C4-2B (cell line): ENCODE results near the gene ACADSB.

ENCODE experiments used
- H3K27ac ChIP-seq: fragments of 450-650 bp; 2 replicates; pipeline ENCODE4 v1.5.1; 2017
- ZFX ChIP-seq: fragments of 450-650 bp; IDR thresholded peaks from 2 replicates; pipeline ENCODE4 v1.6.1; 2017
- TF ChIP-seq, protein P1 (sequence below): fragments of 450-650 bp; conservative IDR thresholded peaks from 2 replicates; pipeline ENCODE4 v1.5.1; 2017; ENCODE audit warnings: mild to moderate bottlenecking

ACADSB gene

DNA sequence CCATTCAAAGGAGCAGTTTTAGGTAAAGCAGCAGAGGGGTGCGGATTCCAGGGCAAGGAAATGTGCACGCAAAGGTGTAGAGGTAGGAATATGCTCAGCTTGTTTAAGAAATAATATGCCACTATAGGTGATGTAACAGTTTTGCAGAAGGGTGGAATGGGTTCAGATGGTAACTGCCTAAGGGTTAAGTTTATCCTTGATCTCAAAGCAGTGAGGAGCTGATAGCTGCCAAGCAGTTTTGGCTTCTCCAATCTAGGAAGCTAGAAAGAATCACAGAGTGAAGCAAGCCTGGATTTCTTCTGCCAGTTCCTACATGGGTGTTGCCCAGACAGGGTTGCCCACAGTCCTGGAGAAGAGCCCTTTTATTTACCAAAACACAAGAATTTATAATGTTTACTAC, 6.0 kb downstream of the ACADSB start:
- H3K27ac ChIP-seq = no peak overlapping the region; the same call in 1 of the 2 replicates
- no peak for TF ChIP-seq ZFX
- TF ChIP-seq, protein P1, sequence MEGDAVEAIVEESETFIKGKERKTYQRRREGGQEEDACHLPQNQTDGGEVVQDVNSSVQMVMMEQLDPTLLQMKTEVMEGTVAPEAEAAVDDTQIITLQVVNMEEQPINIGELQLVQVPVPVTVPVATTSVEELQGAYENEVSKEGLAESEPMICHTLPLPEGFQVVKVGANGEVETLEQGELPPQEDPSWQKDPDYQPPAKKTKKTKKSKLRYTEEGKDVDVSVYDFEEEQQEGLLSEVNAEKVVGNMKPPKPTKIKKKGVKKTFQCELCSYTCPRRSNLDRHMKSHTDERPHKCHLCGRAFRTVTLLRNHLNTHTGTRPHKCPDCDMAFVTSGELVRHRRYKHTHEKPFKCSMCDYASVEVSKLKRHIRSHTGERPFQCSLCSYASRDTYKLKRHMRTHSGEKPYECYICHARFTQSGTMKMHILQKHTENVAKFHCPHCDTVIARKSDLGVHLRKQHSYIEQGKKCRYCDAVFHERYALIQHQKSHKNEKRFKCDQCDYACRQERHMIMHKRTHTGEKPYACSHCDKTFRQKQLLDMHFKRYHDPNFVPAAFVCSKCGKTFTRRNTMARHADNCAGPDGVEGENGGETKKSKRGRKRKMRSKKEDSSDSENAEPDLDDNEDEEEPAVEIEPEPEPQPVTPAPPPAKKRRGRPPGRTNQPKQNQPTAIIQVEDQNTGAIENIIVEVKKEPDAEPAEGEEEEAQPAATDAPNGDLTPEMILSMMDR = no peak

DNA sequence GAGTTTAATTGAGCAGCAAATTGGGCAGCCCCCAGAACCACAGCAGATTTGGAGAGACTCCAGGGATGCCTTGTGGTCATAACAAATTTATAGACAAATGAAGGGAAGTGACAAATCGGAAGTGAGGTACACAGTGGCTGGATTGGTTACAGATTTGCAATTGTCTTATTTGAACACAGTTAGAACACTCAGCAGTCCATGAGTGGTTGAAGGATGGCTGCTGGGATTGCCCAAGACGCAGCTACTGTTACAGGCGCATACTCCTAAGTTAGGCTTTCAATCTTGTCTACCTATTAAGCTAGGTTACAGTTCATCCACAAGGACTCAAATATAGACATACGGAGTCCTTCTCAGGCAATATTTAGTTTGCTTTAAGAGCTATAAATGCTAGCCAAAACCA, 7.4 kb downstream of the ACADSB start:
- TF ChIP-seq, protein P1 = no peak
- no peak for TF ChIP-seq ZFX
- no peak overlapping the region for H3K27ac ChIP-seq

DNA sequence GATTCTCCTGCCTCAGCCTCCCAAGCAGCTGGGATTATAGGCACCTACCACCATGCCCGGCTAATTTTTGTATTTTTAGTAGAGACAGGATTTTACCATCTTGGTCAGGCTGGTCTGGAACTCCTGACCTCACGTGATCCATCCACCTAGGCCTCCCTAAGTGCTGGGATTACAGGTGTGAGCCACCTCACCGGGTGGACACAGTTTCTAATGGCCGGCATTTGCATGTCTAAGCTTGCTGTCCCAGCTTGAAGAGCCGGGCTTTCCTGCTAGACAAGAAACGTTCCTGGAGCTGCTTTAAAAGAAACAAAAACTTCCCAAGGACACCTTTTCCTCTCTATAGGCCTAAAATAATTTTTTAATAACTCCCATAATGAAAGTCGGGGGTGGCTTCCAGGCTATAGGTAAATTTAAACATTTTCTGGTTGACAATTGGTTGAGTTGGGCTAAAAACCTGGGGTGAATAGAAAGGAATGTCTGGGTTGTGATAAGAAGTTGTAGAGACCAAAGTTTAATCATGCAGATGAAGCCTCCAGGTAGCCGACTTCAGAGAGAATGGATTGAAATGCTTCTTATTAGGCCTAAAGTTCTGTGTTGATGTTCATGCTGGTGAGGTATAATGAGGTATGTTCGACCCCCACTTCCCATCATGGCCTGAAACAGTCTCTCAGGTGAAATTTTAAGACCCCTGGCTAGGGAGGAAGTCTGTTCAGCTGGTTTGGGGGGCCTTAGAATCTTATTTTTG, 8.8 kb downstream of the ACADSB start:
- TF ChIP-seq, protein P1 = no peak
- TF ChIP-seq ZFX = no peak
- no peak overlapping the region for H3K27ac ChIP-seq

DNA sequence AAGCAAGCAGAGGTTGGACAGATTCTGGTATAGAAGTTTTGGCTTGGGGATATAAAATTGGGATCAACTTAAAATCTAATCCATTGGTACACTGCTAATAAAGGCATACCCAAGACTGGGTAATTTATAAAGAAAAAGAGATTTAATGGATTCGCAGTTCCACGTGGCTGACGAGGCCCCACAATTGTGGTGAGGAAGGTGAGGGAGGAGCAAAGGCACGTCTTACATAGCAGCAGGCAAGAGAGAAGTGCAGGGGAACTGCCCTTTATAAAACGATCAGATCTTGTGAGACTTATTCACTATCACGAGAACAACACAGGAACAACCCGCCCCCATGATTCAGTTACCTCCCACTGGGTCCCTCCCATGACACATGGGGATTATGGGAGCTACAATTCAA, 9.7 kb downstream of the ACADSB start:
- peak overlapping the region; percentile 17; the same call in 1 of the 2 replicates for H3K27ac ChIP-seq
- TF ChIP-seq, protein P1 = no peak
- TF ChIP-seq ZFX = no peak

DNA sequence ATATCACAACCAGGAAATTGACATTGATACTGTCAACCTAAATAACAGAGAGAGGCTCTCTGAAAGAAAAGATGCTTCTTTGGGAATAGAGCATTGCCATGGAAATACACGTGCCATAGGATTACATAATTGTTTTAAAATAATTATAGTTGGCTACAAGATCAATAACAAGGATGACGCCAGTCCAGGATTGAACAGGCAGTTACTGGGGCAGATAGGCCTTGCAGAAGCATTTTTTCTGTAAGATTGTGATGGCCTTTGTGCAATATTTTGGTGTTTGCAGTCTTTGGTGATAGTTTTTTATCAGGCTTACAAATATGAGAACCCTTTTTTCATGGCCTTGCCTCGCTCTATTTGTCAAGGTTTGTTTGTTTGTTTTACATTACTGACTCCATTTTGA, 10.5 kb downstream of the ACADSB start:
- no peak for TF ChIP-seq ZFX
- TF ChIP-seq, protein P1 = no peak
- H3K27ac ChIP-seq = no peak overlapping the region

DNA sequence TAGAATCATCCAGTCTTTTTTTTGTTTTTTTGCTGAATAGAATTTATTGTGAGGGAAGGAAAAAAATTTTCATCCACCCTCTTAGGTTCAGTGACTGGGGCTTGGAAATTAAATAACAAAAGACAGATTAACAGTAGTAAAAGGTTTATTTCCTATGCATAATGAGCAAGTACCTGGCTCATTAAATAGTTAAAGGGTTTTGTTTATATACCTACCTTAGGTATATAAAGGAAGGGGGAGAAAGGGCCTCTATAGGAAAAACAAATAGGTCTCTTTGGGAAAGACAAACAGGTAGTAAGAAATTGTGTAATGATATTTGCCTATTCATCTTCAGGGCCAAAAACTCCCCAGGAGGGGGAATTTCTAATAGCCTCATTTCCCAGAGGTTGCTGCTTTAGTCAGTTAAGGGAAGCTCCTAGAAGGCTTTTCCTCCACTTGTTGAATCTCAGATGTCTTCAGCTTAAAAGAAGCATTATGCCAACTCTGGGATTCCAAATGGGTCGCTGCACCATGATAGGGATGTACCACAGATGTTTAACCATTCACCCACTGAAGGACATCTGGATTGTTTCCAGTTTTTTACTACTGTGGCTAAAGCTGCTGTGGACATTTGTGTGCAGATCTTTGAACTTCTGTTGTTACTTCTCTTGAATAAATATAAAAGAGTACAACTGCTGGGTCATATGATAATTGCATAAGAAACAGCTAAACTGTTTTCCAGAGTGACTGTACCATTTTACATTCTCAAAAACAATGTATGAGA, 11.3 kb downstream of the ACADSB start:
- H3K27ac ChIP-seq = peak overlapping the region; percentile 77
- no peak for TF ChIP-seq ZFX
- TF ChIP-seq, protein P1 = no peak

DNA sequence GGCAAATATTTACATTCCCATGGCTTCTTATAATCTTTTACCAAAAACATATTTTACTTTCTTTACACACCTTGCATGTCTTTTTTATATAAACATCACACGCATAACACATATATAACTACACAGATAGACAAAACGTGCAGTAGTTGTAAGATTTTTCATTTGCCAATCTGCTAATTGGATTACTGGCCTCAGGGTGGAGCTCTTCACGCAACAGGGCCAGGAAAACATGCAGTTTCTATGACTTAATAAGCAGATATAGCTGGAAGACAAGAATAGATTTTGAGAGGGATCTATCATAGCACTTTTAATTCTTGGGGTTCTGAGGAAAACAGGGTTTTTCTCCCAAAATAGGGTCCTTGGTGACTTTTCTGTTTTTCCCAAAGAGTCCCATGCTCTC, 12.7 kb downstream of the ACADSB start:
- H3K27ac ChIP-seq = no peak overlapping the region
- no peak for TF ChIP-seq ZFX
- TF ChIP-seq, protein P1 = peak; percentile 75
